Measurements from ENCODE around the gene NDC80.

The NDC80 gene

DNA sequence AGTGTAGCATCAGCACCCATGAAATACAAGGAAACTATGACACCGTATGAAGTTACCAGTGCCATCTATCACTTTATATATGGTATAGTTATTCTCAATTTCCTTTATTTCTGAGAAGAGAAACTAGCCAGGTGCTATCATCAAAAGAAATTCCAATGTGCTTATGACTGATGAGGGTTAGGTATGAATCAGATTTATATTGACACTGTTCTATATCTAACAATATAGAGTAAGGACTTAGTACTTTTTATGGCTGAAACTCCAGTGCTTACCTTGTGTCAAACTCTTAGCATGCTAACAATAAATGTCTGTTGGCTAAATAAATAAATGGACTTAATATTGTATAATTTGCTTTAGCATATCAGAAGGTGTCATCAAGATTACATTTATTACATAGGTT is 7.0 kb upstream of the NDC80 start:
- DNase-seq = no peak

DNA sequence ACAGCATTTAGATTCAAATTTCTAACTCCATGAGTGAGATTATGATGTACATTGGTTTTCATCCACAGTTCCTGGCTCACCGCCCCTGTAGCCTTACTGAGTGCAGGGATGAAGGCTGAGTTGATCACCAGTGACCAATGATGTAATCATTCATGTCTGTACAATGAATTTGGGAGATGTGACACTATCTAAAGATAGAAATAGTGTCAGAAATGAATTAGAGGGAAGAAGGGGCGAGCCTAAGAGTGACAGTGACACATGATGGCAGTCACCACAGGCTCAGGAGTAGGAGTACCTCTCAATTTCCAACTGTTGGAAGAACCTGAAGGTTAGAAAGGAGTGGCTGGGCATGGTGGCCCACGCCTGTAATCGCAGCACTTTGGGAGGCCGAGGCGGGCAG is 3.2 kb upstream of the NDC80 start:
- no peak for DNase-seq

DNA sequence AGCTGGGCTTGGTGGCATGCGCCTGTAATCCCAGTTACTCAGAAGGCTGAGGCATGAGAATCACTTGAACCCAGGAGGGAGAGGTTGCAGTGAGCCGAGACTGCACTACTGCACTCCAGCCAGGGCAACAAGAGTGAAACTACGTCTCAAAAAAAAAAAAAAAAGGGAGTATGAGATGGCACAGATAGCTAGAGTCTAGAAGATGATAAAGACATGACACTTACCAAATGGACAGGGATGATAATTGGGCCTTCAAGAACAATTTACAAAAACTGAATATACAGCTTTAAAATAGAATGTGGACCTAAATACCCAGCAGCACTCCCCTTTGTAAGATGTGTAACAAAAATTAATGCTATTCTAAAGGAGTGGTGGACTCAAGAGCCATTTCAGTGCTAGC is 2.8 kb upstream of the NDC80 start:
- no peak for DNase-seq

DNA sequence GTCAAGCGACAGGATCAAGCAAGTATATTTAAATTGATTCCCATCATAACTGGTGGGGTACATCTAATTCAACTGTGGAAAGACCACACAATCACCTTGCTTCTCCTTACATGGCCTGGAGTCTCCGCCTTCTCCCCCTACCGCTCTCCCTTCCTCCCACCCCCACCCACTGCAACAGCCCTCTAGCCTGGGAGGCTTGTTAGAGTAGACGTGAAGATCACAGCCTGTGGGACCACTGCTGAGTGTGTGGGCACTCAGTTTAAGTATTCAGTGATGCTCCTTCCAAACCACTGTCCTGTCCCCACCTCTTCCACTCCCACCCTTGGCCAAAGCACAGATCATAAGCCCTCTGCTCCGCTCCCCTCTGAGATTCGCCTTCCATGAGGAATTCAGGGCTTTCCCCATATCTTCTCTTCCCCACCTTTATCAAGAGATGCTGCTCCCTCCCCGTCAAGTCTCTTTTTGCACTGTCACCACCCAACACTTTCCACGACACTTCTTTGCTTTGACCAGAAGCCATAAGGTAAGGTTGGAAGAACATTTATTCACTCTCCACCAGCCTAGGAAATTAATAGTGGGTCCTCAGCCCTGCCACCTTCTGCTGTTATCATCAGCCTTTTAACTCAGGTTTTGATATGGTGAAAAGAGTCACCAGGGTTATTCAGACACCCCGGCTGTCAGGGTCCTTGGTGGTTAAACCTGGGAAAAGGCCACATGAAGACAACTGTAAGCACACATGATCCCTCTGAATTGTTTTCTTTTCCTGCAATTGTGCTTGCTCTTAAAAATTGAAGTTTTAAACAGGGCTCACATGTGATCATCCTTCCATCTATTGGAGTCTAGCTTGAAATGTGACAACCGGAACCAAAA is 1.8 kb upstream of the NDC80 start:
- DNase-seq = no peak

DNA sequence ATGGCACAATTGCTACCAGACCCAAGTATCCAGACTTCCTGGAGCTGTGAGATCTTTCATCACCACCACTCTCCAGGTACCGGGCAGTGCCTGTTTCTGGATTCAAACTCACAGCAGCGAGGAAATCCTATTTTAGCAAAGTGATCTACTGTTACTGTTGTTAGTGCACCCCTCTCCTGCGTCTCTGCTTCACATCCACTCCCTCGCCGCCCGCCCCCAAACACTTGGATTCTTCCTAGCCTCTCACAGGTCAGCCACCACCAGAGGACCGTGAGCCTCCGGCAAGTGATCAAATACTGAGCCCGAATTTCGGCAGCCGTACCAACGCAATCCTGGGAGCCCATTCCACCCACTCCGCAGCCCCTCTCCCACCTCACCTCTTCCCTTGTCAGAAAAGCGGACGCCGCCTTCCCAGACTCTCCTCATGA is 571 bp upstream of the NDC80 start:
- DNase-seq = peak; percentile 85

DNA sequence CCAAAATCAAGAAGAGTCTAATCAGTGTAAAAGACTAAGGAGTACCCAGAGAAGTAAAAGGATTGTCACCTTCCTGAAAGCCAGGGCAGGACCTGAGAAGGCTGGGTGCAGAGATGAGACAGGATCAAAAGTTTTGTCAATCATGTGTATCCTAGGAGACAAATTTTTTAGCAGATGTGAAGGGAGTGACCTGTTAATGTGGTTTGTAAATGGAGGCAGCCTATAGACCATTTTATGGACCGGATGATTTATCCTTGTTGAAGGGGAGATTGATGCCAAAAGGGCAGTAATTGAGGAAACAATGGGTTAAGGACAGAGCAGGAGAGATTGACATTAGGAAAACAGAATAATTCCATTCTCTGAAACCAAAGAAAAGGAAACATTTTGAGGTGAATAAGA is 813 bp downstream of the NDC80 start:
- DNase-seq = peak; percentile 56

DNA sequence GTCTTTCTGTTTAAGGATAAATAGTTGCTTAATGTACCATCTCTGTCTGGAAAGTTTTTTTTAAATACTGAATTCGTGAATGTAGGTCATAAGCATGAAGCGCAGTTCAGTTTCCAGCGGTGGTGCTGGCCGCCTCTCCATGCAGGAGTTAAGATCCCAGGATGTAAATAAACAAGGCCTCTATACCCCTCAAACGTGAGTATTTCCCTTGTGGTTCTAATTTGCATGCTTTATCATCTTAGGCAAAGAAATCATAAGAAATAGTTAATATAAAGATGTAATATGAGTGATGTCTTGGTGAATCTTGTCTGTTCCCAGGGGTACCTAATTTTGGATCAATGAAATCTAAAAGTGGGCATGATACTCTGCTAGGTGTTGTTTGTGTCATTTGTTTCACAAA is 1.5 kb downstream of the NDC80 start:
- DNase-seq = no peak

DNA sequence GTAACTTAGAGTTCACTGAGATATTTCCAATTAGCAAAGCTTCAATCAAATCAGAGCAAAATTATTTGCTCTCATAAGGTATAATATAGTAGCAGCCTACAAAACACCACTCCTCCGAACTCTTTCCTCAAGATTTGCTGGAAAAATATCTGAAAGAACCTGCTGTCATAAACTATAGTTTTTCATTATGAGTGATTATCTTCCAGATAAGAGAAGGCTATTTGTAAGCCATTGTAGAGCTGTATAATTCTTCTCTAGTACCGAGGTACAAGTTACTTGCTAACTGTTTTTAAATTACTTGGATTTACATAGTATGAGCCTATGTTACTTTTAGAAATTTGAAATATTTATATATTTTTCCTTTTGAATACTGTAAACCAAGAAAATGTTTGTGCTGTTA is 2.1 kb downstream of the NDC80 start:
- DNase-seq = no peak

DNA sequence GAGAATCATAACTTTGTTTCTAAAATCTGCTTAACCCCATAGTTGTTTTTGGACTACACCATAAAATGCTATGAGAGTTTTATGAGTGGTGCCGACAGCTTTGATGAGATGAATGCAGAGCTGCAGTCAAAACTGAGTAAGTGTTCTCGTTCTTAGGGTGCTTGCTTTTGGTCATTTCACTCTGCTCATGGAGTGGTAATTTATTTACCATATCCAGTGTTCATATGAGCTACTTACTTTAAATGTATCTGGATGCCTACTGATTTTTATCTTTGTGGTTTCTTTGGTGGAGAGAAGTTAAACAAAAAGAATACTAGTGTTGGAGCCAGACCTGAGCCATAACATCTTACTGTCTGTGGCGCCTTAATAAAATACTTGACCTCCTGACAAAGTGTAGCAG is 16.4 kb downstream of the NDC80 start:
- DNase-seq = peak; percentile 28

DNA sequence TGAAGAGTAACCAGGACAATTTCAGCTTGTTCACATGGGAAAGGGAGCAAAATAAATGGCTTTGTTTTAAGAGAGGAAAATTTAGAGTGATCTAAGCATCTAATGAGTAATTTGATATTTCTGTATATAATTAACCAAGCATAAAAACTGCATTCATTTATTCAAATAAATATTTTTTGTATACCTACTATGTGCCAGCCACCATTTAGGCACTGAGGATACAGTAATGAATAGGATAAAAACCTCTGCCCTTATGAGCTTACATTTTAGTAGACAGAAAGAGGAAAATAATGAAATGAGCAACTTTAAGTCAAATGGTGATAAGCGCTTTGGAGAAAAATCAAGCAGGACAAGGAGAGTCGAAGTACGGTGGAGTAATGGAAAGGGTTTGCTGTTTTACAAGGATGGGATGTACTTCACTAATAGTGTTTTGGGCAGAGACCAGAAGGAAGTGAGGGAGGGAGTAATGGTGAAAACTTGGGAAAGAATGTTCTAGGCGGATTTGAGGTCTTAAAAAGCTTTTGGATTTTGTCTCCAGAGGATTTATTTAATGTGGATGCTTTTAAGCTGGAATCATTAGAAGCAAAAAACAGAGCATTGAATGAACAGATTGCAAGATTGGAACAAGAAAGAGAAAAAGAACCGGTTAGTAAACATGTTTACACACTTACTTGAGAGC is 17.4 kb downstream of the NDC80 start:
- no peak for DNase-seq

DNA sequence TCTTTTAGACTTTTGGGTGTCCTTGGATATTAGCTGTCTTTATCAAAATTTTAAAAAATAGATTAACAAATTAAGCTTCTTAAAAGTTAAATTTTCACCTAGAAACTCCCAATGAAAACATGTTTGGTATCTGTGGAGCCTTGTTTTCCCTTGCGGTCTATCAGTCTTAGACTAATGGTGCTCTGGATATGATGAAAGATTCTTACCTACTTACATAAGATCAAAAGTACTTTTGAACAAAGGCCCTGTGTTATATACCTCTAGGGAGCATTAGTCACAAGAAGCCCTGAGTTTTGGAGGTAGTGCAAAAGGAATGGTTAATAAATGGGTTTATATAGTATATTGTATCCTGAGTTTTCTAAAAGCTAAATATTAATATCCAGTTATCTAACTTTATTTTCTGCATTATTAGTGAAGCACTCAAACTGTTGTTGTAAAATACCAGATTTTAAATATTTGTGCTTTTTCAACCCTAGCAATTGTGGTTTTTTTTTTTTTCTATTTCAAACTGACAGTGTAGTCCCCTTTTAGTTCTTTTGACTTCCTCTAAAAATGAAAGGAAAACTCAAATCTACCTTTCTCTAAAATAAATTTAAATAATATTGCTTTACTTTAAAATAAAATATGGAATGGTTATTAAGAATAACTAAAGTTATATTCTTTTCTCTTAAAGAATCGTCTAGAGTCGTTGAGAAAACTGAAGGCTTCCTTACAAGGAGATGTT is 18.1 kb downstream of the NDC80 start:
- DNase-seq = no peak

DNA sequence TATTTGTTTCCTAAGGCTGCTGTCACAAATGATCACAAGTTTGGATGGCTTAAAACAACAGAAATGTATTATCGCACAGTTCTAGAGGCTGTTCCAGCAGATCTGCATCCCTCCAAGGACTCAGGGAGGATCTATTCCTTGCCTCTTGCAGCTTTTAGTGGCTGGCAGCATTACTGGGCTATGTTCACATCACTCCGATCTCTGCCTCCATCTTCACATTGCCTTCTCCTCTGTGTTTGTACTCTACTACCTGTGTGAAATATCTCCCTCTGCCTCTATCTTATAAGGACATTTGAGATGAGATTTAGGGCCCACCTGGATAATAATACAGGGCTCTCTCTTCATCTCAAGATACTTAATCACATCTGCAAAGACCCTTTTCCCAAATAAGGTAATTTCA is 18.9 kb downstream of the NDC80 start:
- no peak for DNase-seq

DNA sequence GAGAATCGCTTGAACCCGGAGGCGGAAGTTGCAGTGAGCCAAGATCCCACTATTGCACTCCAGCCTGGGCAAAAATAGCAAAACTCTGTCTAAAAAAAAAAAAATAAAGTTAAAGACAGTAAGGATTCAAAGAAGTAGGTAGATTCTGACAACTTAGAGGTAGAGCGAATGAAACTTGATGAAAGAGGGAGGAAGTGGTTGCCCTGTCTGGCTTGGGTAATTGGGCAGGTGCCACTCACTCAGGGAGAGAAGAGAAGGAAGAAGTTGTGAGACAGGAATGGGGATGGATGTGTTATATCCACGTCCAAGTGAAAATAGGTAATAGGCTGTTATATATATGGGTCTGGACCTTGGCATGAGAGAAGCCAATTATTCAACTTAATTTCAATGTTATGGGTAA is 26.3 kb downstream of the NDC80 start:
- no peak for DNase-seq

DNA sequence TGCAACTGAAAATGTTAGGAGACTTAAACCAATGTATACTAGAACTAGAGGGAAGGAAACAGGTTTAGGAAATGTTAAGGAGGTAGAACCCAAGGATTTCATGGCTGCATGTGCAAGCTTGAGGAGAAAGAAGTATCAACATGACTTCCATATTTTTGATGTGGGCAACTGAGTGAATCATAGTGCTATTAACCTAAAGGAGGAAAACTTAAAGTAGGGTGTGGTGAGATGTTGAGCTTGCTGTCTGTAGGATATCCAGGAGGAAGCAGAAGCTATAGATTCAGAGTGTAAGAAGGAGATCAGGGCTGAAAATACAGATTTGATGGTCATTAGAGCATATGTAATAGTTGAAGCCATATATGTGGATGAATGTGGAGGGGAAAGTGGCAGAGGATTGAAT is 31.5 kb downstream of the NDC80 start:
- DNase-seq = no peak

DNA sequence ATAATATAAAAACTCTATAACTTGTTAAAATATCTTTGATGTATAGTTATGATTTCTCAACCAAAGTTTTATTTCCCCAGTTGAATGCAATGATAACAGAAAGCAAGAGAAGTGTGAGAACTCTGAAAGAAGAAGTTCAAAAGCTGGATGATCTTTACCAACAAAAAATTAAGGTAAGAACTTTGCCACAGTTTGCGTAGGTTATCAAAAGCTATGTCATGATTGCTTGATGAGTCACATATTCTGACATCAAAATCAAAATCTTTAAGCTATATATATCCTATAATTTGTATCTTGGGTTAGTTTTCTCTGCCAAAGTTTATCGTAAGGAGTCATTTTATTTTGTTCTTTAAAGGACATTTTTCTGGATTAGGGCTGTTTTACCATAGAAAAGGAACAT is 35.0 kb downstream of the NDC80 start:
- no peak for DNase-seq

DNA sequence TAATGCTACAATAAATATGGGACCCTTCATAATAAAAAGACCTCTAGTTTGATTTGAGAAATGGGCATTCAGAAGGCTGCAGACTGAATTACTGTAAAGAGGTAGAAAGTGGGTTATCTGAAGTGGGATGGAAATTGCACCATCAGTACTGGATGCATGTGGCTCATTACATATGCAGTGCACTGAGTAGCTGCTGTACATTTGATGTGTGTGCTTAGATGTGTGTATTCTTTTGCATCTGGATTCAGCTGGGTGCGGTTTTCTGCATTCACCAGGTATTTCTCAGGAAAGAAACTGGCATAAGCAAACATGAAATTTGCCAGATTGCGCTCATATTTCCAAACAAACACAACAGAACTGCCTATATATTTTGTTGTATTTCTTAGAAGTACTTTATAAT is 38.2 kb downstream of the NDC80 start:
- no peak for DNase-seq

DNA sequence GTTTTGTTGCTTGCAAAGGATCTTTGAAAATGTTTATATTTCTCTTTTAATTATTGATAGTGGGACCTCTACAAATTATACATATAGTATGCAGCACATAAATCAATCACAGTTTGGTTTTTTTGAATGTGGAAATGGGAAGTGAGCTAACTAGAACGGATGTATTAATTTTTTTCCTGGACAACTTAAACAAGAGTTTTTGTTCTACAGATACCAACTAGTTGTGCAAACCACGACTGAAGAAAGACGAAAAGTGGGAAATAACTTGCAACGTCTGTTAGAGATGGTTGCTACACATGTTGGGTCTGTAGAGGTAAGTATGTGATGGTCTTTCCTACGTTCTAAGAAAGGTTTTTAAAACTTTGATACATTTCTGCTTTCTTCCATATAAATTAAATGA is 39.2 kb downstream of the NDC80 start:
- DNase-seq = peak; percentile 27

DNA sequence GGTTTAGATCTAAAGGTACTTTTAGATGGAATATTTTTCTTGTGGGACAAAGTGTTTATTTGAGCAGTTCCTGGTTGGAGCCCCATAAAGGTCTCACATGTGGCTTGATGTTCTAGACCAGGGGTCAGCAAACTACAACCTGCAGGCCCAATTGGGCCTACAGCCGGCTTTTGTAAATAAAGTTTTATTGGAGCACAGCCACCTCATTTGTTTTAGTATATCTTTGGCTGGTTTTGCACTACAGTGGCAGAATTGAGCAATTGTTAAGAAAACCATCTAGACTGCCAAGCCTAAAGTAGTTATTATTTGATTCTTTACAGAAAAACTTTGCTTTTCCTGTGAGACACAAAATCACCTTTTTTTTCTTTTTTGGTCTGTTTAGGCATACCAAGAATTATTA is 41.6 kb downstream of the NDC80 start:
- DNase-seq = no peak

DNA sequence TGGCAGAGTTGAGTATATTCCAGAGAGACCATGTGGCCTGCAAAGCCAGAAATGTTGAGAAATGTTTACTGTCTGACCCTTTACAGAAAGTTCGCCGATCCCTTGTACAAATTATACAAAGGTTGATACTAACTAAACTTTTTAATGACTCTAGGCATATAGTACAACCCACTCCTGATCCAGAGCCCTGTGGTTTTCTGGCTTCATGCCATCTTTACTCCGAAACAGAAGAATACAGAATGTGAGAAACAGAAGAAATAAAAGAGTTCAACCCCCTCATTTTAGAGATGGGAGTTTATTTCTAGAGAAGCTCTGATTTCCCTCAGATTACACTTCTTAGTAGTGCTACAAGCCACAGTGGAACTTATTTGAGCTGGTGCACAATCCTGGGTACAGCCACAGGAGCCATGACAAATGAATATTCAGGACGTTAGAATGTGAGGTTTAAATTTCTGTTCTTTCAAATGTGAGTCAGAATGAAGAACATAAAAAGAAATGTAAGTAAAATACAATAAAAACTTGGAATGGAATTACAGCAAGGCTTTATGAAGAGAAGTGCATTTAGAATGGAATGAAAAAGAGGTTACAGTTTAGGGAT is 46.1 kb downstream of the NDC80 start:
- DNase-seq = no peak

DNA sequence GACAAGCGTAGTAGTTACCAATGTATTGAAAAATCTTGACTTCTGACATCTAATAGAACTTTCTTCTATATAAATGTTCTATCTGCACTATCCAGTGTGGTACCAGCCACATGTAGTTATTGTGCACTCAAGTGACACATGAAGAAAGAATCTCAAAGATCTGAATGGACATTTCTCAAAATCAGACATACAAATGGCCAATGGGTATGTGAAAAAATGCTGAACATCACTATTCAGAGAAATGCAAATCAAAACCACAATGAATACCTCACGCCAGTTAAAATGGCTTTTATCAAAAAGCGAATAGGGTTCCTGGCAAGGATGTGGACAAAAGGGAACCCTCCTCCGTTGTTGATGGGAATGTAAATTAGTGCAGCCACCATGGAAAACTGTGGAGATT is 46.7 kb downstream of the NDC80 start:
- no peak for DNase-seq

DNA sequence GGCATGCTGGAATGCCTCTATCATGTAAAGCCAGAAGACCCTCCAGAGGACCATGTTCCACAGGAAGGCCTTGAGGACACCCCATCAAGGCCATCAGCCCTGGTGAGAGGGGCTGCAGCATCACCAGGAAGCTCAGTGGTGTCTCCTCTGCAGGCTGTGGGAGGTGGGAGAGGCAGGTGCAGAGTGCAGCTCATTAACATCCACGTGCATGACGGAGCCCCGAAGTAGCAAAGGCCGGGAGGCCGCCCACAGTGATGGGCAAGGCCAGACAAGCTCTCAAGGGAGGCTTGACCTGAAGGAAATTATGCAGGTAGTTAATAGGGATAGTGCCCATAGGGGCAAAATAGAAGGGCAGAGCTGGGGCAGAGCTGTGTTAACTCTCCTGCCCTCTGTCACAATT is 53.9 kb downstream of the NDC80 start:
- DNase-seq = no peak

DNA sequence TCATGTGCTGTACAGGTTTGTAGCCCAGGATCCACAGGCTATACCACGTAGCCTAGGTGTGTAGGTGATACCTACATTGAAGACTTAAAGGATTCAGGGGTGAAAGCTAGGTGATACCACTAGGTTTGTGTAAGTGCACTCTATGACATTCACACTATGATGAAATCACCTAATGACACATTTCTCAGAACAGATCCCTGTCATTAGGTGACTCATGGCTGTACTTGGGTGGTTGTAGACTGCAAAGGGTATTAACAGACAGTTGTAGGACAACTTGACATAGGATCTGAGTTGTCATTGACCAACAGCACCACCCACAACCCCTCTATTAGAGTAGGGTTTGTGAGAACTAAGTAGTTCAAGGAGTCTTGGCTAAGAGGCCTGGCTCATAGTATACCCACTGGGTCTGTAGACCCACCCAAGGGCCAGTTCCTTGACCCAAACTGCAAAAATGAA is 56.5 kb downstream of the NDC80 start:
- DNase-seq = no peak

DNA sequence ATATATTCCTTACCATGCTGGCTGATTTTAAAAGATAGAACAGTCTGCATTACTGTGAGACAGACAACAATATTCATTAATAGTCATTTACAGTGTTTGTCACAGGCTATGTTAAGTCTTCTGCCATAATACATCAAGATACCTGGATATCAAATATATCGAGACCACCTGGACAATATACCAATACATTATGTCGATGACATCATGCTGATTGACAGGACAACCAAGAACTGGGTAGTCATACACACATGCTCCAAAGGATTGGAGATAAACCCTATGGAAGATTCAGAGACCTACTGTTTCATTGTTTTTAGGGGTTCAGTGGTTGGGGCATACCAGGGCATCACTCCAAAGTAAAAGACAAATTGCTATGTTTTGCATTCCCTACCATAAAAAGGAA is 57.6 kb downstream of the NDC80 start:
- no peak for DNase-seq
